GM12873 (cell line): ENCODE results near the gene HBD.
A peak's percentile ranks its signal among the peaks of the same experiment; 100 is the strongest.

Experiments
- CTCF ChIP-seq: IDR thresholded peaks from 2 replicates; pipeline ENCODE4 v1.5.1; 2012; ENCODE audit warnings: low read depth, mild to moderate bottlenecking, moderate library complexity, low read length, control low read depth; ENCODE audit not compliant: insufficient read depth; ENCODE audit errors: missing control alignments

Gene HBD

DNA sequence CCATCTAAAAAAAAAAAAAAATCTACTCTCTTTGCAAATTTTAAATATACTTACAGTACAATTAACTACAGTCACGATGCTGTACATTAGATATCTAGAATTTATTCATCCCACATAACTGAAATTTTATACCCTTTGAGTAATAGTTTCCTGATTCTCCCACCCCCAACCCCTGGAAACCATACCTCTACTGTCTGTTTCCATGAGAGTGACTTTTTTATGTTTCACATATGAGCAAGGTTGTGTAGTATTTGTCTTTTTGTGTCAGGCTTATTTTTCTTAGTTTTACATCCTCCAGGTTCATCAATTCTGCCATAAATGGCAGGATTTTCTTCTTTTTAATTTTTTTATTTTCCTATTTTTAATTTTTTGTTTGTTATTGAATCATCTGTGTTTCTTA, 10.6 kb downstream of the HBD start:
- no peak for TF ChIP-seq CTCF

- no peak for TF ChIP-seq CTCF
Observed at GRCh38 chr11:5223146-5223545, 11.1 kb downstream of the HBD start.

- no peak for TF ChIP-seq CTCF
Observed at GRCh38 chr11:5210376-5210885, 23.9 kb downstream of the HBD start.

- peak; percentile 51 for TF ChIP-seq CTCF
Observed at GRCh38 chr11:5204787-5205186, 29.5 kb downstream of the HBD start.

DNA sequence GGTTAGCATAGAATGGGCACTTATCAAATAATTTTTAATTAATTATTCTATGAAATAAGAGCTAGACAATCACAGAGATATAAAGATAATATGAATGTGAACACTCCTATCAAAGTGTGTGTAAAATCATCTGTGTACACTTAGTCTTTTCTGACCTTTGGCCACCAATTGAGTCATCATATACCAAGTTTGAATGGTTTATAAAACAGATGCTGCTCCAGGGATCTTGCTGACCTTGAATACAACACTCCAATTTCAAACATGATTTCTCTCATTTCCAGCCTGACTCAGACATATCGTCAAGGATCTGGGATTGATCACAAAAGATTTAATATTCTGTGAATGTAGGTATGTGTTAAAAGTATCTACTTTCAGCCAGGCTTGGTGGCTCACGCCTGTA, 30.9 kb downstream of the HBD start:
- TF ChIP-seq CTCF = no peak

DNA sequence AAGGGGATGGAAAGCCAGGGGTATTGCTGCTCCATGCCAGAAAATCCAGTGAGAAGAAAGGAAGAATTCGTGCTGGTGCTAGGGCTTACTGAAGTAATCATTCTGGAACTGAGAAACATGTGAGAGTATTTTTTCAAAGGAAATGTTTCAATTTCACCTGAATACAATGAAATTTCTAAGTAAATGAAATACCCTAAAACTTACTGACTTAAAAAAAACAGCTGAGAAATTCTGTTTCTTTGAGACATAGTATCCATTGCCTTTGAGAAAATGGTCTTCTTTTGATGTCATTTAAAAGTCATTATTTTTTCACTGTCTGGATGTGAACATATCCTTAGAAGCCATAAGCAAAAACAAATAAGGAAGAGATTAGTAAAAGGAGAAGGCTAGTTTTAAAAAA, 33.7 kb downstream of the HBD start, which contains the start of gene OR51V1:
Gene OR51V1, minus strand, starts transcription at position 101 of the 400 bp plus-strand sequence. Its CDS starts 0 bp downstream, at position 101.
- no peak for TF ChIP-seq CTCF

DNA sequence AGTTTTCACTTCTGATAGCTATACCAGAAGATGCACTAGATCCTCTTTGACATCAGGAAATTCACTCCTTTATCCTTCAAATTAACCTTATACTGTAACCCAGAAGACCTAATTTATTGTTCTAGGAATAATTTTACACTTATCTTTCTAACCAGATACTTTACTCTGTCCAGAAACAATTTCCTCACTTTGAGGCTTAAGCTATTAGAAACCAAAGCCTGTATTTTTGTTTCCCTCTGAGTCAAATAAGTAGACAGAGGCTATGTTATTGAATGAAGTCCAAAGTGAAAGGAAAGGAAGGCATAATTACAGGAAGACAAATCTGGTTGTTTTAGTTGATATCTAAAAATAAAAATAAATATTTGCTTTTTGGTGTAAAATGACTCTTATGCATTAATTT, 36.0 kb downstream of the HBD start:
- no peak for TF ChIP-seq CTCF
